Upper lobe of right lung (tissue), 1 donor: Measurements from ENCODE around the gene TRIP6. TPM values are rescaled to one million over a fixed set of nuclear protein-coding genes. Genes with fewer than 3 reads are reported as not detected.

Source experiments
- ATAC-seq: fragments of 200-7000 bp; cut with Tn5 transposase; one replicate; pipeline ENCODE4 v1.9.1; 2020; ENCODE audit warnings: mild to moderate bottlenecking, moderate library complexity
- DNase-seq: peaks from one replicate; pipeline ENCODE4 v3.0.0-alpha.2; 2020
- H3K27ac ChIP-seq: fragments of 200-600 bp; one replicate; pipeline ENCODE4 v1.8.0; 2022
- H3K27me3 ChIP-seq: fragments of 200-600 bp; one replicate; pipeline ENCODE4 v1.8.0; 2022; ENCODE audit warnings: mild to moderate bottlenecking
- H3K36me3 ChIP-seq: fragments of 200-600 bp; one replicate; pipeline ENCODE4 v1.8.0; 2022
- H3K4me1 ChIP-seq: fragments of 200-600 bp; one replicate; pipeline ENCODE4 v1.8.0; 2022
- H3K4me3 ChIP-seq: fragments of 200-600 bp; one replicate; pipeline ENCODE4 v1.8.0; 2022; ENCODE audit warnings: mild to moderate bottlenecking
- H3K9me3 ChIP-seq: fragments of 200-600 bp; one replicate; pipeline ENCODE4 v1.8.0; 2022
- intact Hi-C: fragments of 100-400 bp; cut with DNase I; formaldehyde crosslinking; loops from one replicate; pipeline ENCODE4 v1.11.0; 2022
- total RNA-seq: library from RNA; stranded (reverse); fragmentation: NEBNext Ultra II Directional; extraction: Animal tissue kit (Norgen Biotek cat#: 25700); gene quantifications from one replicate; pipeline ENCODE4 v1.2.1, GENCODE V29; 2021
- TF ChIP-seq, protein P1 (sequence below): fragments of 200-600 bp; IDR thresholded peaks from one replicate; pipeline ENCODE4 v1.8.0; 2022; ENCODE audit warnings: antibody characterized with exemption
- donor health status: DM: no; HTN: yes; CAD: no; lungs with severe emphysema.

Gene TRIP6
- total RNA-seq, 1 donor from 2014 or later: 65.3 TPM

DNA sequence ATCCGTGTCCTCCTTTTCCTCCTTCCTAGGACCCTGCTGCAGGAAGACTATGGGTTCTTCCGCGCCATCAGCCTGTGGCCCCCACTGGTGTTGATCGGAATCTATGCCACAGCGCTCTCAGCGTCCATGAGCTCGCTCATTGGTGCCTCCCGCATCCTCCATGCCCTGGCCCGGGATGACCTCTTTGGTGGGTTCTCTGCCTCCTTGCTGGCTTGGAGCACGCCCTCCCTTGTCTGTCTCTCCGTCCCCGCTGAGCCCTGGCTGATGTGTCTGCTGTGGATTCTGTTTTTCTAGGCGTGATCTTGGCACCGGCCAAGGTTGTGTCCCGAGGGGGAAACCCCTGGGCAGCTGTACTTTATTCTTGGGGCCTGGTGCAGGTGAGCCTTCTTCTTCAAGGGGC lies 7.3 kb upstream of the TRIP6 start:
- Histone ChIP-seq H3K36me3 (peaks cover 25% of the 10 kb centered on the region), H3K4me1 (peaks cover 6% of the 10 kb centered on the region), H3K9me3 (no peaks in the 10 kb centered on the region), H3K27ac (no peak overlapping the region), H3K4me3 (no peak overlapping the region), H3K27me3 (no peaks in the 10 kb centered on the region)
- ATAC-seq (no peak), DNase-seq (no peak)
- intact Hi-C loops: loop anchor here (10.0 kb wide), 1 partner anchor 155 kb away; the partner anchor contains the start of gene POP7
- TF ChIP-seq, protein P1, sequence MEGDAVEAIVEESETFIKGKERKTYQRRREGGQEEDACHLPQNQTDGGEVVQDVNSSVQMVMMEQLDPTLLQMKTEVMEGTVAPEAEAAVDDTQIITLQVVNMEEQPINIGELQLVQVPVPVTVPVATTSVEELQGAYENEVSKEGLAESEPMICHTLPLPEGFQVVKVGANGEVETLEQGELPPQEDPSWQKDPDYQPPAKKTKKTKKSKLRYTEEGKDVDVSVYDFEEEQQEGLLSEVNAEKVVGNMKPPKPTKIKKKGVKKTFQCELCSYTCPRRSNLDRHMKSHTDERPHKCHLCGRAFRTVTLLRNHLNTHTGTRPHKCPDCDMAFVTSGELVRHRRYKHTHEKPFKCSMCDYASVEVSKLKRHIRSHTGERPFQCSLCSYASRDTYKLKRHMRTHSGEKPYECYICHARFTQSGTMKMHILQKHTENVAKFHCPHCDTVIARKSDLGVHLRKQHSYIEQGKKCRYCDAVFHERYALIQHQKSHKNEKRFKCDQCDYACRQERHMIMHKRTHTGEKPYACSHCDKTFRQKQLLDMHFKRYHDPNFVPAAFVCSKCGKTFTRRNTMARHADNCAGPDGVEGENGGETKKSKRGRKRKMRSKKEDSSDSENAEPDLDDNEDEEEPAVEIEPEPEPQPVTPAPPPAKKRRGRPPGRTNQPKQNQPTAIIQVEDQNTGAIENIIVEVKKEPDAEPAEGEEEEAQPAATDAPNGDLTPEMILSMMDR: no peak

- intact Hi-C loops: no loop called here
- DNase-seq: no peak
Observed at GRCh38 chr7:100860702-100861615, 6.2 kb upstream of the TRIP6 start.

DNA sequence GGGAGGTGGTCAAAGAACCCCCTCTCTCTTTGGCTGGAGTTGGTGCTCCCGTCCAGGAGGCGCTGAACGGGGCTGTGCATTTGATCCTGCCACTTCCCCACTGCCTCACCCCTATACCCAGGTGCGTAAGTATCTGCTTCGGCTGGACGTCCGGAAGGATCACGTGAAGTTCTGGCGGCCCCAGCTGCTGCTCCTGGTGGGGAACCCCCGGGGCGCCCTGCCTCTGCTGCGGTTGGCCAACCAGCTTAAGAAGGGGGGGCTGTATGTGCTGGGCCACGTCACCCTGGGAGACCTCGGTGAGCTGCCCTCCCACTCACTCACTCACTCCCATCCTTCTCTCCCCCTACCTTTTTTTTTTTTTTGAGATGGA lies 5.6 kb upstream of the TRIP6 start:
- intact Hi-C loops: no loop called here
- ATAC-seq: no peak
- H3K36me3 ChIP-seq: peaks cover 25% of the 10 kb centered on the region
- no peaks in the 10 kb centered on the region for H3K9me3 ChIP-seq
- no peak overlapping the region for H3K4me3 ChIP-seq
- no peak overlapping the region for H3K27ac ChIP-seq
- peaks cover 16% of the 10 kb centered on the region for H3K4me1 ChIP-seq
- TF ChIP-seq, protein P1: no peak
- no peak for DNase-seq
- H3K27me3 ChIP-seq: no peaks in the 10 kb centered on the region

More at GRCh38 chr7:100860702-100861615, 6.2 kb upstream of the TRIP6 start:
- Histone ChIP-seq H3K27ac (no peak overlapping the region), H3K4me3 (no peak overlapping the region), H3K4me1 (peaks cover 10% of the 10 kb centered on the region), H3K9me3 (no peaks in the 10 kb centered on the region), H3K36me3 (peaks cover 25% of the 10 kb centered on the region), H3K27me3 (no peaks in the 10 kb centered on the region)
- no peak for ATAC-seq
- TF ChIP-seq, protein P1: no peak

DNA sequence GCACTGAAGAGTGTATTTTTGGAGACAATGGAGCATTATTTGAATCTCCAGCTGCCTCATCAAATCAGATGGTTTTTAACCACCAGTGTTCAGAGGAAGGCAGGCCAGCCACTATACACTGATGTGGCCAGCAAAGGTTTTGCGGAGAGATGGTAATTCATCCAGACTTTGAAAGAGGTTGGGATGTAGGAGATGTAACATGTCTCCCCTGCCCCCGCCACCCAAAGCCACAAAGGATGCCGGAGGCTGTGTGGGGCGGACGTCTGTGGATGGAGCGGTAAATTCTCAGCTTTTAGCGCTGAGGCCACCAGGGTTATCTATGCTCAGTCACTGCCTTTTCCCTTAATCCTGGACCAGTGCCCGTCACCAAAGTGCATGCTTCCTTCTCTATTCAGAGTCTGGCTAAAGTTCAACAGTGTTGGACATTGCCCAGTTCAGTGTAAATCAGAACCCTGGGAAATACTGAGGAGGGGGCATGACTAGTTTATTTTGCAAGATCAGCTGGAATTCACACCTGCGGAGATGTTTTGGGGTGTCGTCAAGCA lies 3.7 kb upstream of the TRIP6 start:
- DNase-seq (no peak), ATAC-seq (no peak)
- intact Hi-C loops: no loop called here
- Histone ChIP-seq H3K4me3 (no peak overlapping the region), H3K9me3 (no peaks in the 10 kb centered on the region), H3K36me3 (peaks cover 21% of the 10 kb centered on the region), H3K27me3 (no peaks in the 10 kb centered on the region), H3K27ac (no peak overlapping the region), H3K4me1 (peaks cover 26% of the 10 kb centered on the region)
- TF ChIP-seq, protein P1: no peak

- H3K27ac ChIP-seq: no peak overlapping the region
- intact Hi-C loops: no loop called here
Observed at GRCh38 chr7:100864263-100864845, 2.8 kb upstream of the TRIP6 start.

More at GRCh38 chr7:100864263-100864845, 2.8 kb upstream of the TRIP6 start:
- Histone ChIP-seq H3K9me3 (no peaks in the 10 kb centered on the region), H3K4me1 (peaks cover 34% of the 10 kb centered on the region), H3K36me3 (peaks cover 21% of the 10 kb centered on the region), H3K4me3 (no peak overlapping the region), H3K27me3 (no peaks in the 10 kb centered on the region)
- ATAC-seq: no peak
- DNase-seq: no peak
- TF ChIP-seq, protein P1: no peak
